SIG-M5 treated with dmso at 0.1 percent for 504 hours (cell line): ENCODE data around the gene PDK2.
A peak's percentile ranks its signal among the peaks of the same experiment; 100 is the strongest.

Source experiments
- DNase-seq: peaks from one replicate; lab custom pipeline; 2025; ENCODE audit not compliant: unreplicated experiment; lab: John Stamatoyannopoulos, UW

Gene PDK2

DNA sequence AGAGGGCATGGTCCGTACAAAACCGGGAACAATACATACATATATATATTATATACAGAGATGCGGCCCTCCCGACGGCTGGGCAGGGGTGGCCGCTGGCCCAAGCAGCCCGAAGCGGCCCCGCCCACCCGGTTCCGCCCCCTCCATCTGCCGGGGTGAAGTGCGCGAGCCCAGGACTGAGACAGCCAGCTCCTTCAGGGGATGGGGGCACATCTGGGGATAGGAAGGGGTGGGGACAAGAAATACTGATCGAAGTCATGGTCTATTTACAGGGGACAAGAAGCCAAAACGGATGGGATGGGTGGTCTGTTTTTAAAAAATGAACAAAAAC lies 38.6 kb downstream of the PDK2 start:
- no peak for DNase-seq

DNA sequence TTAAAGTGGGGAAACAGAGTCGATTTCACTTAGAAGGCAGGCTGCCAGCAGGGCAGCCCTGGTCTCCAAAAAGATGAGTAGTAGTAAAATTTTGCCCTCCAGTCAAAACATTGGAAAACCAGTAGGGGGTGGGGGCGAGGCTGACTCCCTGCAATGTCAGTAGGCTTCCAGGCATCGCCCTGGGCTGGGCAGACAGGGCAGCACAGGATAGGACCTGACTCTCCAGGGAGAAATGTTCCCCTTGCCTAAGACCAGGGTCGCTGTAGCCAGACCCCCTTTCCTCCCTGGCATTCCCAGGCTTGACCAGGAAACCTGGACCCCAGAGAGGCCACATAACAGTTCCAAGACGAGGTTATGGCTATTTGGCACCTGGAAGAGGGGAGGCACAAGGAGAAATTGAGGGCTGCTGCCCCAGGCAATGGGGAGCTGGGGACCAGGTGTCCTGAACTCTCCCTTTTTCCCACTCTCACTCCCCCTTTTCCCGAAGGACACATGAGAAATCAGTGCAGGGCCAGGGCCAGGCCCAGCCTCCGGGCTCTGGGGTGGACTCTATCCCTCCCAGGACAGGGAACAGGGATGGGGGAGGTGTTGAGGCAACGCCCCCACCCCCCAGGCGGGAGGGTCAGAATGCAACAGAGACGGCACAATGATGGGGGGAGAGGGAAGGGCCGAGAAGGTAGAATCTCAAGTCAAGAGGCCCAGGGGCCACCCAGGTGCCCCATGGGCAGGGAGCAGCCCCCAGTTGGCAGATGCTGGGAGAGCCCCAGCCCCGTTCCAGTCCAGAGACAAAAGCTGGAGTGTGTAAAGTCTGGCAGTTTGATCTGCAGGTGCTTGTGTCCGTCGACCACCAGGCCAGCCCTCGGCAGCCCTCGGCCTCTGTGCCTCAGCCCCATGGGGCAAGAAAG lies 39.3 kb downstream of the PDK2 start:
- no peak for DNase-seq

DNA sequence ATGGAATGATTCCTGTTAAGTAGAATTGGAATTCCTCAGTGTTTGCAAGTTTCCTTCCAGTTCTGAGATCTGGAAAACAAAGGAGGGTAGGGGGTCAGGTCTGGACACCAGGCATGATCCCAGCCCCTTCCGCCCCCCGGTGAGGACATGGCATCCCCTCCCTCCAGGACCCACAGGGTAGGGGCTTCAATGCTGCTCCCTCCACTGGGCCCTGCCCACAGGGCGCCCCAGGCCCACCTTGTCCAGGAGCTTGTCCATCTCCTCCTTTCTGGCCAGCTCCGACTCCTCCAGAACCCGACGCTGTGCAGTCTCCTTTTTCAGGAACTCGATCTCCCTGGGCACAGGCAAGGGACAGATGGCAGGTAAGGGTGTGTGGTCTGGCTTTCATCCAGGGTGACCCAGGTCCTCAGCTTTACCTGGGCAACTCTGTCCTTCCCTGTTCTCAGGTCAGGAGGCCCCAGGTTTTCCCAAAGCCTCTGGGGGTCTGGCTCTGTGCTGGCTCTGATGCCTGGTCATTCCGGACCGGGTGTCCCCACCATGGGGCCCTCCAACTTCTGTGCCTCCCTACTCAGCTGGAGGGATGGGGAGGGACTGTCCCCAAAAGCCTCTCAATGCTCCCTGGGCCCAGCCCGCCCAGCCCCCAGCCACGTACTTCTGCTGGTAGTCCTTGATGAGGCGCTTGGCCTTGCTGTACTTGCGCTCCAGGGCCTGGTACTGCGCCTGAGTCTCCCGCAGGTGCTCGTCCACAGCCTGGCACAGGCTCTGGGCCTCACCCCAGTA lies 40.4 kb downstream of the PDK2 start:
- no peak for DNase-seq

DNA sequence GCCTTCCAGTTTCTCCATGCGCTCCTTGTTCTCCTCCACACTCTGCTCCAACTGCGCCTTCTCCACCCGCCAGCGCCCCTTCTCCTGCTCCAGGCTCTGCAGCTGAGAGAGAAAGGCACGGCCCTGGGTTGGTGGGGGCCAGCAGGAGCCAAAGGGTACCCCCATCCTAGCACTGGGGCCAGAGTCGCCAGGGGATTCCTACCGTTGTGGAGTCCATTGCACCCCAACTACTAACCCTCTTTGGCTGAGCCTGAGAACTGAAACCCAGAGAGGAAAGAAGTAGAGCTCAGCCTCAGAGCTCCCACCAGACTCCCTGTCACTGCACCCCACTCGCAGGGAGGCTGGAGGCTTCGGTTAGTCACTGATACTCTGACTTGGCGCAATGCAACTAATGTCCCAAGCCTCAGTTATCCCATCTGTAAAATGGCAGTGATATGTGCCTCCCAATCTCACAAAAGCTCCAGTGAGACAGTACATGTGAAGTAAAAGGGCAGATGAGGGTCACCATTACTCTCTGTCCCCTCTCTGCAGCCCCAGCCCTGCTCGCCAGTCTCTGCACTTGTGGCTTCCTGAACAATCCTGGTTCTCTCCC lies 41.0 kb downstream of the PDK2 start:
- no peak for DNase-seq

DNA sequence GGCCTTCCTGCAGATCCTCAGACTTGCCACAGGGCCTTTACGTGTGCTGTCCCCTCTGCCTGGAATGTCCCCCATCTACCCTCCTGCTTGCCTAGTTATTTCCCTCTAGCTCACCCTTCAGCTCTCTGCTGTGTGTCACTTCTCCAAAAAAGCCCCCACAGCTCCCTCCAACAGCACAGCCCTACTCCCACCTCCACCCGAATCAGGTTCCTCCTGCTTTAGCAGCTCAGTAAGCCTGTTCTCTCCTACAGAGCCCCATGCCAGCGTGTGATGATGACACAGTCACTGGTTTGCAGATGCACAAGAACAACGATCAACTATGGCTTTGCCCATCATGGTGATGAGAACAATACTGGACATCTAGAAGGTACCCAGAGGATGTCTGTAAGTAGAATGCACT lies 41.9 kb downstream of the PDK2 start:
- no peak for DNase-seq

DNA sequence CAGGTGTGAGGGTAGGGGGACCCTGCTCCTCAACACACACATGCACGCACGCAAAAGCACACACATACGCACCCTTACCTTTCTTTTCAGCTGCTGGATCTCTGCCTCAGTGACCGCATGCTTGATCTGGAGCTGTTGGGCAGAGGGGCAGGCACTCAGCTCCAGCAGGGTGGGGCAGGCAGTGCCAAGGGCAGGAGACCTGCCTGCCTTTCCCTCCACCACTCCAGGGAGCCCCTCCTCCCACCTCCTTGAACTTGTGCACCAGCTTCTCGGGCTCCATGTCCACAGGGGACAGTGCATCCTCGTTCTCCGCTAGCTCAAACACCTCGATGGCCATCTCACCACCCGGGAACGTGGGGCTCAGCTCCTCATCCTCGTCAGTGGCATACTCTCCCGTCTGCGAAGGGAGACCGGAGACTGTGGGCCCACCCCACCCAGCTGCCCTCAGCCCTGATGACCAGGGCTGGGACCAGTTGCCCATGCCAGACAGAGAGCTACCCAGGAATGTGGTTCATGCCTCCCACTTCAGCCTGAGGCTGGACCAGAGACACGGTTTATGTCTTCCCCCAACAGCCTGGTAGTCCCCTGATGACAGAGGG lies 44.1 kb downstream of the PDK2 start:
- no peak for DNase-seq

DNA sequence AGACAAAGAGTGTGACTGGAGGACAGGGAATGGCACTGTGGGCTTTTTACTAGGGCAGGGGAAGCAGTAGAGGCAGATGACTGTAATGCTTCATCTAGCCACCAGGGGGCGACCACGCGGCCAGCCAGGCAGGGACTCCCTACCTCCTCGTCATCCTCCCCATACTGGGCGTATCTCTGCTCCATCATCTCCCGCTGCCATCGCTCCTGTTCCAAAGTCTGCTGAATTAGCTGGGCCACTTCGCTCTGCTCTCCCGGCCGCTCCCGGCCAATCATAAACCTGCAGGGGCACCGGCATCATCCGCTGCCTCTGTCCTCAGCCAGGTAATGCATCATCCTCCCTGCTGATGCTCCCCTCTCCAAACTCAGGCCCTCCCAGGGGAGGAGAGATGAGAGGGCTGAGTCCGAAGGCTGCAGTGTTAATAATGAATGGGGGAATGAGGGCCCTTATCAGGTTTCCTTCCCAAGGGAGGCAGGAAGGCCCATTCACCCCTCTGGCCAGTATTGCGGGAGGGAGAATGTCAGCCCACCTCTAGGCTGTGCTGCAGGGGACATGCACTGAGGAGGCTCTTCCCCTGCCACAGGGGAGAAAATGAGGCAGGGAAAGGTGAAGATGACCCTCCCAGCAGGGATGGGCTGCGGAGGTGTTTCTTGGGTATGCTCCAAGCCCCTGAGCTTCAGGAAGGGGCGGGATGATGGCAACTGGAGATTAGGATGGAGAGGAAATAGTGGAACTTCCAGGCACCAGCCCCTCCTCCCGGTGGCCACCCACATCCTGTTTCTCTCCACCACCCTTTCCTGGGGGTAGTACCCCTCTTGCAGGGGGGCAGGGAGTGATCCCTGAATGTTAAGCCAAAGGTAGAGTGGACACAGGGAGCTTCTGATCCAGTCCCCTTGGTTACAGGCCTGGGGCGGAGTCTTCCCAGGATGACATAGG lies 45.1 kb downstream of the PDK2 start:
- DNase-seq = peak; percentile 78

DNA sequence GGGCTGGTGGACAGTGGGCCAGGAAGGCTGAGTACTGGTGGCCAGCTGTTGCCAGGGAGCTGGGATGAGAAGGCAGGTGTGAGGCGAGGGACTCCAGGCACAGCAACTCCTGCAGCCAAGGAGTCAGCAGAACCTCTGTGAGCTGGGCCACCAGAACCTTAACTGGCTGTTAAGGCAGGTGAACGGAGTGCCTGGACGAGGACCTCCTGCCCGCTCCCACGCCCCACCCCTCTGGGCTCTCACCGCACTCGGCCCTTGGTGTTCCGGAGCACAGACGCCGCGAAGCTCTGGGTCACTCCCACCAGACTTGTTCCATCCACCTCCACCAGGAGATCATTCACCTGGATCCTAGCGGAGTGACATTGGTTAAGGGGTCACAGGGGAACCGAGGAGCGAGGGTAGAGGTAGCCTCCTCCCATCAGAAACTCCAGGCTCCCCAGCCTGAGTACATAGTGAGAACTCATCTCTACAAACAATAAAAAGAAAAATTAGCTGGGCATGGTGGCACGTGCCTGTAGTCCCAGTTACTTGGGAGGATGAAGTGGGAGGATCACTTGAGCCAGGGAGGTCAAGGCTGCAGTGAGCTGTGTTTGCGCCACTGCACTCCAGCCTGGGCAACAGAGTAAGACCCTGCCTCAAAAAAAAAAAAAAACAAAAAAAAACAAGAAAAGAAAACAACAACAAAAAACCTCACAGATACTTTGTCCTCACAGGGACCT lies 46.0 kb downstream of the PDK2 start:
- DNase-seq = no peak

DNA sequence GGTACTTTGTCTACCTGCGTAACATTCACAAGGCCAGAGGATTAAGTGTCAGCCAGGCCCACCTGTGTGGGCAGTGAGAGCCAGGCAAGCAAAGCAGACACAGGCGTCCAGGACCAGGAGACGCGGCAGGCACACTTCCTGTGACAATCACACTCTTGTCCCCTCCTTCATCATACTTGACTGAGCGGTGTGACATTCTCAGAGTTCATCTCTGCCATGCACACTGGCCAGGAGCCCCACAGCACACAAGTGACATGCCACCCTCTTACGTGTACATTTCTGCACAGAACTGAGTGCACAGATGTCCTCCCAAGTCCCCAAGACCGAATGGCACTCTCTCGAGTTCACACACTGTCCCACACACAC lies 46.6 kb downstream of the PDK2 start:
- no peak for DNase-seq

DNA sequence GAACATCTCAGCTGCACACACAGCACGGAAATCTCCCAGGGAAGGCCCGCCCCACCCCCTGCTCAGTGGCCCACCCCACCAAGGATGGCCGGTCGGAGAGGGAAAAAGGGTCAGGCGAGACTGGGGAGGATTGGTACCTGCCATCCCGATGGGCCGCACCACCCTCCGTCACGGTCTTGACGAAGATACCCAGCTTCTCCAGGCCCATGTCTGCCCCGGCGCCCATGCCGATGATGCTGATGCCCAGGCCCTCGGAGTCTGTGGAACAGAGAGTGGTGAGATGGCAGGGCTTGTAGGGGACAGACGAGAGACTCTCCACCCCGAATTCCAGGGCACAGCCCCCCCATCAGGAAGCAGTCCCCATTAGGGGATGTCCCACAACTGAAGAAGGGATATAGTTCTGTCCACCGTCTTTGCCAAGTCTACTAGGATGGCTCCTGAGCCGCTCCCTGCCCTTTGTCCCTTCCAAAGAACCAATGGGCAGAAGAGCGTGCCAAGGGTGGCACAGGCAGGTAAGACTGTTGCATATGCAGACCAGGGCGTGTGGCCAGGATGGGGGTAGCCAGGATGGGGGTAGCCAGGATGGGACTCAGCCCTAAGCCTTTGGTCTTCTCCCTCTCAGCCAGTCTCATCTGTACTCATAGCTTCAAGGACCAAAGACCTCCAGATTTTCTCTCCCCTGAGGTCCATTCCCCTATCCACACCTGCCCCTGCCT lies 48.5 kb downstream of the PDK2 start:
- DNase-seq = no peak

DNA sequence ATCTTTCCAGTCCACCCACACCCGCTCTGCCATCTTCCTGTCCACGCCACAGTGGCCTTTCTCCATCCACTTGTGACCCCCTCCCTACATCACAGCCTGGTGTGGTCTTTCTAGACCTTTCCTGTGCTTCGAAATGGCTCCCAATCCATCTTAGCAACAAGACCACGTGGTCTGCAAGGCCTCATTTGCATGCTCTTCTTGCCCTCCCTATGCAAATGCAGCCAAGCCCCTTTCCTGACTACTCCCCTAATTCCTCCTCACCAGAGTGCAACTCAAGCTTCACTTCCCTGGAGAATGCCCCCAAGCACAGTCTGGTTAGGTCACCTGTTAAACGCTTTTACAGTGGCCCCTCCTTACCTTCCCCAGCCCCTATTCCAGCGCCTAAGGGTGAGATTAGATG lies 49.2 kb downstream of the PDK2 start:
- no peak for DNase-seq

DNA sequence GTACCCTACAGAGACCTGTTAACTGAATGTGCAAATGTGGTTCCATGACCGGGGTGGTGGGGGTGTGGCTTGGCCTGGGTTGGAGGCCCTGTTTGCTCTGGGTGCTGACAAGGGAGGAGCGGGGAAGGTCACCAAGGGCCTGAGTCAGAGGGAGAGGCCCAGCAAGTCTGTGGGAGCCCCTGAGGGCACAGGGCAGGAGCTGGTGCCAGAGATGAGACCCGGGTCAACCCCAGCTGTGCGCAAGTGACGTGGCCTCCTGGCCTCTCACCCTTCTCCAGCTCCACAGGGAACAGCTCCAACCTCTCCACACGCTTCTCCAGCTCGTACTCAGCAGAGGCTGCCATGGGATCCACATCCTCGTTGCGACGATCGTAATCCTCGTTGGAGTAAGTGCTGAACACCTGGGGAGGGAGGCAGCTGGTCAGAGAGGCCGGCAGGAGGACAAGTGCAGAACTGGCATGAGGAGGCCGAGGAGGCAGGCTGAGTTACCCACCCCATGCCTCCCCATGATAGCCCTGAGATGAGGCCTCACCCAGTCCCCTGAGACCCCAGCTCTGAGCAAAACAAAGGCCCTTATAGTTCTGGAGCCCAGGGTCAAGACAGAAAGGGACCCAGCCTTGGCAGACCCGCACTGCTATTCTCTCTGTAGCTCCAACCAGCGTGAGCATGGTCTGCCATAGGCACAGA lies 49.8 kb downstream of the PDK2 start:
- DNase-seq = no peak

DNA sequence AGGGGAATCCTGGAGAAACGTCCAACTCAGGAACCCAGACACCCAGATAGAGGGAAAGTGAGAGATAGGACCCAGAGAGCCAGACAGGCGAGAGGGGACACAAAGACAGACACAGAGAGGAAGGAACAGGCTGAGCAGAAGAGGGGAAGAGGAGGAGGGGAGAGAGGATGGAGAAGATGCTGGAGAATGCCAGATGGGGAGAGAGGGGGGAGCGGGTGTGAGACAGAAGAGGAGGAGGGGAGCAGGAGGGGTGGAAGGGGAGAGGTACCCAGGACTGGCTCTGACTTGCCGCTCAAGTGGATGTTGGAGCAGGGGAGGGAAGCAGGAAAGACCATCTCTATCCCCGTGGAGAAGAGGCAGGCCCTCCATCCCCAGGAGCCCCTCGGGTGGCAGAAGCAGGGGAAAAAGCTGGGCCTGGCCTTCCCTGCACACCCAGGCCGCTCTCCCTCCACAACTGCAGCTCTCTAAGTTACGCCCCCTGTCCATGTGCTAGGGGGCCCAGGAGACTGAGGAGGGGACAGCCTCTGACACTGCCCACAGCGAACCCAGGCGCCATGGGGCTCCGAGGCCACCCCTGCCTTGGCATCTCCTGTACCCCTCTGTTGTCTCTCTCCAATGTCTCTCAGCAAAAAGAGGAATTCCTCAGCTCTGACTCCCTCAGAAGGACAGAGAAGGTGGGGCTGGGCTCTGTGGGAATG lies 50.5 kb downstream of the PDK2 start:
- DNase-seq = no peak

DNA sequence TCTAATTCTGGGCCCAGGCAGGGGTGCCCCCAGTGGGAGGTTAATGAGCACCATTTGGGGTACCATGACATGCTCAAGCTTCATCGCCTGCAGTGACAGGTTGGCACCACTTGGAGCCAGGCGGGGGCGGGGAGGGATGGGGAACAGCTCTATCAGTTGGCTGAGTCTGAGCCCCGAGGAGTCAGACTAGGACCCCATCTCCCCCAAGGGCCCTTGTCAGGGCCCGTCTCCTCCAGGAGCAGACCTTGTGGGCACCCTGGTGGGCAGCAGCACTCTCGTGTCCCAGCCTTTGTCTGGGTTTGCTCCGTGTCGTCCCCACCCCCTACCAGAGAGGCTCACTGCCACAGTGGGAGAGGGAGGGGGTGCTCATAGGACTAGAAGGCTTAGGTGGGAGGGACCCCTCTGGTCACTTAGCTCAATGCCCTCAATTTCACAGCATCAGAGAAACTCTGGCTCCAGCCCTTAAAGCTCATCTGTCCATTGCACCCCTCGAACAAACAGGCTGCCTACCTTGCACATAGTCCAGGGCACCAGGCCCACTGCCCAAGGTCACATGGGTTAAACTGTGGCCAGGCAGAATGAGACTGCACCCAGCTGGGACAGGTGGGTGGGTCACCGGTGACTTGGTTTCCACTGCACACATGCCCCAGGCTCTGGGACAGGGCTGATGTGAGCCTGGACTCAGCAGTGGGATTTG lies 51.2 kb downstream of the PDK2 start:
- no peak for DNase-seq

DNA sequence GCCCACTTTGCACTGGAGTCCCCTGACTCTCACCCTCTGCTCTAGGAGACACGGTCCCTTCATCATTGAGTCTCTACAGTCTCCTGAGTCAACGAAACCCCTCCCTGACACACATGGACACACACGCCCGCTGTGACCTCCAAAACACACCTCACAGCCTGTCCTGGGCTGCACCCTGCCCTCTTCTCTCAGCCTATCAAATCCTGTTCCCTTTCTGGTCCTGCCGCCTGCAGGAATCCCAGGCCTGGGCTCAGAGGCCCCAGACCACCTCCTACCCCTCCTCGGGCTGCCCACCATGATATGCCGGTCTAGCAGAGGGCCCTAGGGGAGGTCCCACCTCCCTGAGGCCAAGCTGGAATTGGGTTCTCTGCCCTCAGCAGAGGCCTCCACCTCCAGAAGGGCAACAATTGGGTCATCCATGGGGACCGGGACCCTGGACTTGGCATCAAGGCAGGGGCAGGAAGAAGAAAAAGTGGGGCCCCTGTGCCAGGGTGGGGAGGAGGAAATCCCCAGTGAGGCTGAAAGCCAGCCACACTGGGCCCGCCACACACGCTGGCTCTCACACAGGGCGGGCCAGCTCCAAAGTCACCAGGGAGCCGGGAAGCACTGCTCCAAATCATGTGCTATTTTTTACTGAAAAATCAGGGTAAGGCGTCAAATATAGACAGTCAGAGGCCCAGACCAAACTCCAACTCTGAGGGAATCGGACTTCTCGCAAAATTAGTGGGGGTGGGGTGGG lies 51.9 kb downstream of the PDK2 start:
- DNase-seq = no peak

DNA sequence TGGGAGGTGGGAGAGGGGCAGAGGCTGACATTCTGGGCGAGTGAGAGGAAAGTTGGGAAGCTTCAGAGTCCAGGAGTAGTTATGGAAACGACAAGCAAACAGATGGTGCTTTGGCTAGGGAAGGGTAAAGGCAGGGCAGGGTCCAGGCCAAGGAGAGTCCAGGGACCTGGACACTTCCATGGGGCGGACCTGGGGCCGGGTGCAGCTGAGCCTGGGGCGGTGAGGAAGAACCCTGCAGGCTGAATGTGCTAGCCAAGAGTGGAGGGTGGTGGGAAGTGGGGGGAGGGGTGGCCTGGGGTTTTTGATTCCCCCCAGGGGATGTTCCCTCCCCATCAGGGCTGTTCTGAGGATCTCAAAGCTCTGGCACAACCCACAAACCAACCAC lies 52.7 kb downstream of the PDK2 start:
- no peak for DNase-seq
